22Rv1 (cell line): ENCODE results near the gene COL5A2.

Source experiments
- ZFX ChIP-seq: fragments of 450-650 bp; IDR thresholded peaks from 2 replicates; pipeline ENCODE4 v1.6.1; 2017; ENCODE audit warnings: antibody characterized with exemption, borderline replicate concordance
- TF ChIP-seq, protein P1 (sequence below): fragments of 450-650 bp; IDR thresholded peaks from 2 replicates; pipeline ENCODE4 v1.5.1; 2017; ENCODE audit warnings: mild to moderate bottlenecking

DNA sequence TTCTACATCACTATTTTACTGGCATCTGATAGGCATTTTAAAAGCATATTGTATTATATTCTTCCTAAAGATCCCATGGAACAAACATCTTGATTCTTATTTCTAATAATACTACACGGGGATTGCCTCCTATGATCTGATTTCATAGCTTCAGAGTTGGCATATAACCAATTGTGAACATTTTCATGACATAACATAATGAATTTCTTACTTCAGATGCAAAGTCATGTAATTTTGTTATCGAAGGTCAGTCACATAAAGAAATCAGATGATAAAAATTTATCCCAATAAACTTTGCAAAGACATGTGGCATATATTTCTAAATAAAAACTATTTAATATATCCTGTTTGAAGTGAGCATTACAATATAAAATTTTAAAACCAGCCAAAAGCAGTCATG, 93.3 kb downstream of the COL5A2 start:
- TF ChIP-seq, protein P1, sequence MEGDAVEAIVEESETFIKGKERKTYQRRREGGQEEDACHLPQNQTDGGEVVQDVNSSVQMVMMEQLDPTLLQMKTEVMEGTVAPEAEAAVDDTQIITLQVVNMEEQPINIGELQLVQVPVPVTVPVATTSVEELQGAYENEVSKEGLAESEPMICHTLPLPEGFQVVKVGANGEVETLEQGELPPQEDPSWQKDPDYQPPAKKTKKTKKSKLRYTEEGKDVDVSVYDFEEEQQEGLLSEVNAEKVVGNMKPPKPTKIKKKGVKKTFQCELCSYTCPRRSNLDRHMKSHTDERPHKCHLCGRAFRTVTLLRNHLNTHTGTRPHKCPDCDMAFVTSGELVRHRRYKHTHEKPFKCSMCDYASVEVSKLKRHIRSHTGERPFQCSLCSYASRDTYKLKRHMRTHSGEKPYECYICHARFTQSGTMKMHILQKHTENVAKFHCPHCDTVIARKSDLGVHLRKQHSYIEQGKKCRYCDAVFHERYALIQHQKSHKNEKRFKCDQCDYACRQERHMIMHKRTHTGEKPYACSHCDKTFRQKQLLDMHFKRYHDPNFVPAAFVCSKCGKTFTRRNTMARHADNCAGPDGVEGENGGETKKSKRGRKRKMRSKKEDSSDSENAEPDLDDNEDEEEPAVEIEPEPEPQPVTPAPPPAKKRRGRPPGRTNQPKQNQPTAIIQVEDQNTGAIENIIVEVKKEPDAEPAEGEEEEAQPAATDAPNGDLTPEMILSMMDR = no peak
- TF ChIP-seq ZFX = no peak
